ENCODE measurements around the gene DUSP10. TPM values are rescaled to one million over a fixed set of nuclear protein-coding genes. Genes with fewer than 3 reads are reported as not detected.

Gene DUSP10
- total and polyA plus RNA-seq, 2 donors (not counting 1 experiment from before 2014, with no cell fraction given), result 22.8 to 37.7 TPM

DNA sequence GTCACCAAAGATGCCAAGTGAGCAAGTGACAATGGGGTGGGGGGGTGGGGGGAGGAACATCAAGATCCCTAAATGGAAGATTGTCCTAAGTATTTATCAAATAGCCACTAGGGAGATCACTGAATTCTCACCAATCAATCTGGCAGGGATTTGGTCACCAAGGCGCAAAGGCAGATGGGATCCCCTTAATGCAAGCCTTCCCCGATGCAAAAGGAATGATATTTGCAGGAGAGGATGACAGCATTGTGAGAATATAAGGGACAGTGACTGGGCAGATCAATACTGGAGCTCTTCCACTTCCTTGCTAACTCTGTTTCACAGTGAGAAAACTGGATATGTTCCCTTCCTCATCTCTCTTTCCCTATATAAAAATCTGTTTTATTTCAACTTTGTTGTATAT lies 40.9 kb downstream of the DUSP10 start:
- Histone ChIP-seq H3K4me2 (replicated peaks; ENCODE audit: low read depth, low read length, poor library complexity, severe bottlenecking) (no peak overlapping the region), H3K27ac (ENCODE audit: low read length in 2 of 2) (no peak overlapping the region), H3K36me3 (replicated peaks in 1 of 2; ENCODE audit: control extremely low read depth in 1 of 2, control insufficient read depth in 1 of 2, extremely low read depth in 1 of 2, insufficient read depth in 2 of 2, low read length in 1 of 2) (peaks cover 0 to 17% of the 10 kb centered on the region in 2 experiments), H3K27me3 (replicated peaks in 1 of 4; ENCODE audit: control extremely low read depth in 1 of 4, control insufficient read depth in 3 of 4, insufficient read depth in 4 of 4, low read length in 3 of 4) (no peaks in the 10 kb centered on the region), H3K4me3 (ENCODE audit: control extremely low read depth in 1 of 5, extremely low read depth in 1 of 5, insufficient read depth in 1 of 5, low read depth in 2 of 5, low read length in 4 of 5) (no peak overlapping the region), H4K20me1 (ENCODE audit: control insufficient read depth, insufficient read depth, low read length, poor library complexity, severe bottlenecking) (no peaks in the 10 kb centered on the region), H3K79me2 (ENCODE audit: control insufficient read depth, insufficient read depth, low read length) (no peaks in the 10 kb centered on the region), H2AFZ (ENCODE audit: insufficient read depth, low read depth, low read length, poor library complexity, severe bottlenecking) (no peak overlapping the region), H3K9me3 (ENCODE audit: control extremely low read depth in 1 of 3, control insufficient read depth in 2 of 3, insufficient read depth in 1 of 3, low read length in 2 of 3) (no peaks in the 10 kb centered on the region), H3K4me1 (ENCODE audit: control insufficient read depth in 2 of 2, insufficient read depth in 2 of 2, low read length in 2 of 2) (no peaks in the 10 kb centered on the region), H3K9ac (ENCODE audit: low read length) (no peak overlapping the region)
- POLR2A ChIA-PET, result no interaction called here
- intact Hi-C loops (cut with micrococcal nuclease), result no loop called here
- WGBS (ENCODE audit: insufficient coverage), result no CpG with 5 or more reads among the region's 2 CpGs
- H3K27ac Mint-ChIP-seq, result no peak overlapping the region
- DNase-seq (no peak), ATAC-seq (ENCODE audit: low read depth) (no peak)
- TF ChIP-seq EZH2 (IDR thresholded peaks at IDR 0.05; ENCODE audit: borderline replicate concordance, insufficient read depth, low read depth, low read length, poor library complexity, severe bottlenecking), result no peak
- TF ChIP-seq, protein P1, sequence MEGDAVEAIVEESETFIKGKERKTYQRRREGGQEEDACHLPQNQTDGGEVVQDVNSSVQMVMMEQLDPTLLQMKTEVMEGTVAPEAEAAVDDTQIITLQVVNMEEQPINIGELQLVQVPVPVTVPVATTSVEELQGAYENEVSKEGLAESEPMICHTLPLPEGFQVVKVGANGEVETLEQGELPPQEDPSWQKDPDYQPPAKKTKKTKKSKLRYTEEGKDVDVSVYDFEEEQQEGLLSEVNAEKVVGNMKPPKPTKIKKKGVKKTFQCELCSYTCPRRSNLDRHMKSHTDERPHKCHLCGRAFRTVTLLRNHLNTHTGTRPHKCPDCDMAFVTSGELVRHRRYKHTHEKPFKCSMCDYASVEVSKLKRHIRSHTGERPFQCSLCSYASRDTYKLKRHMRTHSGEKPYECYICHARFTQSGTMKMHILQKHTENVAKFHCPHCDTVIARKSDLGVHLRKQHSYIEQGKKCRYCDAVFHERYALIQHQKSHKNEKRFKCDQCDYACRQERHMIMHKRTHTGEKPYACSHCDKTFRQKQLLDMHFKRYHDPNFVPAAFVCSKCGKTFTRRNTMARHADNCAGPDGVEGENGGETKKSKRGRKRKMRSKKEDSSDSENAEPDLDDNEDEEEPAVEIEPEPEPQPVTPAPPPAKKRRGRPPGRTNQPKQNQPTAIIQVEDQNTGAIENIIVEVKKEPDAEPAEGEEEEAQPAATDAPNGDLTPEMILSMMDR (IDR thresholded peaks at IDR 0.05), result no peak
- H3K9me3 Mint-ChIP-seq (ENCODE audit: insufficient read depth), result no peaks in the 10 kb centered on the region
- CTCF ChIA-PET, result interaction anchor here (0.7 to 1.2 kb wide), 3 partner anchors 17 to 1359 kb away, joined by 3 read pairs; no protein-coding TSS in a partner anchor
- H3K27me3 Mint-ChIP-seq, result no peaks in the 10 kb centered on the region
- peaks cover 7% of the 10 kb centered on the region for H3K4me1 Mint-ChIP-seq
- H3K4me3 Mint-ChIP-seq, result no peak overlapping the region

DNA sequence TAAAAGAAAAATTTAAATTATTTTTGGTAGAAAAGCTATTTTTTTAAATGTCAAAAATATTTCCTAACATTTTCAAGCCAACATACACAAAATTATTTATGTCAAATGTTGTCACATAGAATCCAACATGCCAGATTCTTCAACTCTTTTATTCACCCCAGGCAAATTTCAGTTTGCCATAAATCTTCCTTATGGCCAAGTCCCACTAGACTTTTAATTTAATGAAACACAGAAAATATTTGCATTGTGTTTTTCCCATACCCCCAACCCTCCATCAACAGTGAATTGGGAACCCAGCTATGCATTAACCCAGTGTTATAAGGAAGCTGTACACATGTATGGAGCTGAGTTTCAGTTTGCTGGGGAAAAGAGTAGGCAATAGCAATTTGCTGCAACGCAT lies 41.4 kb downstream of the DUSP10 start:
- Mint-ChIP-seq H3K4me1 (peaks cover 7% of the 10 kb centered on the region), H3K27ac (no peak overlapping the region), H3K27me3 (no peaks in the 10 kb centered on the region), H3K9me3 (ENCODE audit: insufficient read depth) (no peaks in the 10 kb centered on the region), H3K4me3 (no peak overlapping the region)
- ChIA-PET POLR2A (no interaction called here), CTCF (interaction anchor here (0.7 kb wide), 1 partner anchor 1359 kb away, joined by 3 read pairs; no protein-coding TSS in a partner anchor)
- intact Hi-C loops (cut with micrococcal nuclease), result no loop called here
- no peaks in the 10 kb centered on the region for H3K9me3 ChIP-seq (ENCODE audit: control extremely low read depth in 1 of 3, control insufficient read depth in 2 of 3, insufficient read depth in 1 of 3, low read length in 2 of 3)
- H4K20me1 ChIP-seq (ENCODE audit: control insufficient read depth, insufficient read depth, low read length, poor library complexity, severe bottlenecking), result no peaks in the 10 kb centered on the region
- no peak overlapping the region for H3K27ac ChIP-seq (ENCODE audit: low read length in 2 of 2)
- H3K9ac ChIP-seq (ENCODE audit: low read length), result no peak overlapping the region
- no peaks in the 10 kb centered on the region for H3K79me2 ChIP-seq (ENCODE audit: control insufficient read depth, insufficient read depth, low read length)
- no CpG with 5 or more reads among the region's 1 CpG for WGBS (ENCODE audit: insufficient coverage)
- no peak for TF ChIP-seq EZH2 (IDR thresholded peaks at IDR 0.05; ENCODE audit: borderline replicate concordance, insufficient read depth, low read depth, low read length, poor library complexity, severe bottlenecking)
- TF ChIP-seq, protein P1 (IDR thresholded peaks at IDR 0.05), result no peak
- no peak overlapping the region for H3K4me2 ChIP-seq (replicated peaks; ENCODE audit: low read depth, low read length, poor library complexity, severe bottlenecking)
- H2AFZ ChIP-seq (ENCODE audit: insufficient read depth, low read depth, low read length, poor library complexity, severe bottlenecking), result no peak overlapping the region
- DNase-seq (no peak), ATAC-seq (ENCODE audit: low read depth) (no peak)
- no peaks in the 10 kb centered on the region for H3K27me3 ChIP-seq (replicated peaks in 1 of 4; ENCODE audit: control extremely low read depth in 1 of 4, control insufficient read depth in 3 of 4, insufficient read depth in 4 of 4, low read length in 3 of 4)
- H3K36me3 ChIP-seq (replicated peaks in 1 of 2; ENCODE audit: control extremely low read depth in 1 of 2, control insufficient read depth in 1 of 2, extremely low read depth in 1 of 2, insufficient read depth in 2 of 2, low read length in 1 of 2), result peaks cover 0 to 13% of the 10 kb centered on the region in 2 experiments
- no peak overlapping the region for H3K4me3 ChIP-seq (ENCODE audit: control extremely low read depth in 1 of 5, extremely low read depth in 1 of 5, insufficient read depth in 1 of 5, low read depth in 2 of 5, low read length in 4 of 5)
- no peaks in the 10 kb centered on the region for H3K4me1 ChIP-seq (ENCODE audit: control insufficient read depth in 2 of 2, insufficient read depth in 2 of 2, low read length in 2 of 2)

All from B cell (primary cell).